Pancreas (tissue), 10 donors: Measurements from ENCODE around the gene IL23R. TPM values are rescaled to one million over a fixed set of nuclear protein-coding genes. Genes with fewer than 3 reads are reported as not detected.

Experiments used
- ATAC-seq, 4 donors: fragments of 200-7000 bp; cut with Tn5 transposase; one replicate each; pipeline versions ENCODE4 v1.8.0 to v1.9.1; 2020; ENCODE audit warnings: mild to moderate bottlenecking in 4 of 4, moderate library complexity in 4 of 4
- DNase-seq, 6 donors: peaks; one replicate each; pipeline ENCODE4 v3.0.0-alpha.2; 2020
- FAIRE-seq: peaks from 2 replicates; lab custom pipeline; 2012; peaks lifted over from hg19 to GRCh38; lab: Jason Lieb, UNC
- H3K27ac ChIP-seq, 4 donors: fragments of 200-600 bp; sonication (generic); 1 replicate in 3 of 4; 2 replicates in 1 of 4; pipeline versions ENCODE4 v1.5.0 to v1.8.0; 2020
- H3K27me3 ChIP-seq, 4 donors: fragments of 200-600 bp; one replicate each; pipeline ENCODE4 v1.8.0; 2021
- H3K36me3 ChIP-seq, 3 donors: fragments of 200-600 bp; sonication (generic) in 1 of 3; one replicate each; pipeline versions ENCODE4 v1.5.0 to v1.8.0; 2020 to 2021
- H3K4me1 ChIP-seq, 3 donors: fragments of 200-600 bp; one replicate each; pipeline ENCODE4 v1.8.0; 2021
- H3K4me3 ChIP-seq, 4 donors: fragments of 200-600 bp; sonication (generic) in 2 of 4; one replicate each; pipeline versions ENCODE4 v1.5.0 to v1.8.0; 2020 to 2021
- H3K9me3 ChIP-seq, 4 donors: fragments of 200-600 bp; one replicate each; pipeline ENCODE4 v1.8.0; 2021
- CTCF ChIP-seq, 4 donors: fragments of 200-600 bp; sonication (generic) in 3 of 4; IDR thresholded peaks; one replicate each; pipeline versions ENCODE4 v1.5.0 to v1.8.0; 2021; ENCODE audit warnings: antibody characterized with exemption in 4 of 4
- WGBS, 2 donors: extraction: QIAGEN DNeasy Blood & Tissue Kit; methylation state at CpG; one replicate each; pipeline ENCODE4 v1.1.7; 2013; 5-methylcytosine and 5-hydroxymethylcytosine counted together
- intact Hi-C, 3 donors: fragments of 100-400 bp; cut with DNase I; formaldehyde crosslinking; loops; one replicate each; pipeline versions ENCODE4 v1.11.1 to v1.14.2; 2022
- polyA plus RNA-seq, 2 donors: library from polyadenylated mRNA; stranded (reverse); fragments of 200-250 nt; gene quantifications; one replicate each; pipeline ENCODE4 v1.2.3, GENCODE V29; 2013
- total RNA-seq, 6 donors: library from RNA; stranded (reverse); fragmentation: NEBNext Ultra II Directional in 4 of 6; extraction: Animal tissue kit (Norgen Biotek cat#: 25700) in 4 of 6; gene quantifications; one replicate each; pipeline versions ENCODE4 v1.2.1 to v1.2.4, GENCODE V29; 2021 to 2023
- donor health status: healthy with polysubstance abuse.
- donor health status: DM: no; HTN: no; CAD: no; lungs with moderate emphysema.
- donor health status: DM: no; HTN: no; CAD: no.
- donor health status: control.
- donor health status: control.
- donor health status: Bipolar disorder and iron deficiency.
- donor health status: DM: yes; HTN: yes; CAD: no.
- donor health status: DM: no; HTN: no; CAD: no.
- donor health status: DM: no; HTN: no; CAD: no.
- donor health status: DM: yes; HTN: yes; CAD: no.

IL23R gene
- total and polyA plus RNA-seq, 8 donors, result 0.05 to 0.22 (median 0.12) TPM; not detected in 3

DNA sequence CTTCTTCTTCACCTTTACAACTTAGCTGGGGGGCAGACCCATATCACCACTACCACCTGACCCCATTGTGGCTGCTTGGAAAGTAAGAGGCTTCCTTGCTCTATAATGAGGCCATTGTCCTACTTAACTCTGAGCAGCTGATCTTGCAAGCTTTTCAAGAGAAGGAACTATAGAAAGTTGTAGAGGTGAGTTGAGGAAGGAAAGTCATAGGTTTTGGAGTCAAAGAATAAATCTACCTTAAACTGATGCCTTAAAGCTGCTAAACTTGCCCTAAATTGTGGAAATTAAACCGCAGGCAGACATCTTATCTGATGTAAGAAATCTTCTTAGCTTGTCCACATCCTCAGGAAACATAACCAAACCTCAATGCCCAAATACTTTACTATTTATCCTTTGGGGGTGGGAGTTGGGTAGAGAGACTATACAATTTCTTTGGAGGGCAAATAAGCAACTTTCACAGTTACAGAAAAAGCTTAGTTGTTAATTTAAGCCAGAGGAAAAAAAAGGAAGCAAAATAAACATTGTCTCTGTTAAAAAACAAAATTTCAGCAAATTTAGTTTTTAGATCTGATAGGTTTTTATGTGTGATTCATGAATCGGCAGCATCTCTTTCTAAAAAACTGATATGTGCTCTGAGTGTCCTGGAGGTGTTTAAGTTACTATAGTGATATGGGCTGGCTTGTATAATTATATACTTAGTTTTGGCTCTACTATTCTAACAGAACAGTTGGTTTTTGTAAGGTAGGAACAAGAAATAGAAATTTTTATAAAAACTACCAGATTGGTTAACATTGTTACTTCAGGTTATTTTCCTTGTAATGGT, 4.7 kb downstream of the IL23R start:
- DNase-seq (no peak), FAIRE-seq (no peak), ATAC-seq (no peak)
- Histone ChIP-seq H3K9me3 (no peaks in the 10 kb centered on the region), H3K4me1 (peaks cover 7 to 15% (median 12%) of the 10 kb centered on the region in 3 donors), H3K4me3 (no peak overlapping the region), H3K27ac (no peak overlapping the region), H3K27me3 (no peaks in the 10 kb centered on the region), H3K36me3 (no peaks in the 10 kb centered on the region)
- no peak for TF ChIP-seq CTCF (IDR thresholded peaks at IDR 0.05)
- intact Hi-C loops, result no loop called here
- WGBS, 2 donors, result 64 to 80% methylated on average over 2 of the region's 2 CpGs

GRCh38 chr1:67171574-67171955, 5.3 kb downstream of the IL23R start:
- H3K9me3 ChIP-seq, result no peaks in the 10 kb centered on the region
- intact Hi-C loops, result no loop called here
- no peaks in the 10 kb centered on the region for H3K27me3 ChIP-seq
- ATAC-seq, result no peak
- WGBS, 2 donors, result 43 to 64% methylated on average over 2 of the region's 2 CpGs
- H3K4me1 ChIP-seq, result peaks cover 7 to 15% (median 12%) of the 10 kb centered on the region in 3 donors
- no peak overlapping the region for H3K27ac ChIP-seq
- no peaks in the 10 kb centered on the region for H3K36me3 ChIP-seq
- DNase-seq, result no peak
- no peak for FAIRE-seq
- H3K4me3 ChIP-seq, result no peak overlapping the region
- TF ChIP-seq CTCF (IDR thresholded peaks at IDR 0.05), result no peak

DNA sequence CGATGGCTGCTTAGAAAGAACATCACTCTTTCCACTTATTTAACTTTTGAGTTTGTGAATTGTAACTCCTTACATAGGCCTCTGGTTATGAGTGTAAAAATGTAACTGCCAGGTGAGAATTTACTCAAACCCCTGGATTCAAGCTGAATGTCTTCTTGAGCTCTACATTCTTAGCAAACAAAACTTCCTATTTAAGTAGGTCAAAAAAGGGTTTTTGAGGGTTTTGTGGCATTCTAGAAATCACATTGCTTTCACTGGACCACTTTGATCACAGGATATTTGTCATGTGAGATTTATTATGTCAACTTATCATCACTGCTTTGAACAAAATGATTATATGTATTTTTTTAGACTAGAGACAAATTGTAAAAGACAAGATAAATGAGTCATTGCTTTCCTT, 5.7 kb downstream of the IL23R start:
- Histone ChIP-seq H3K36me3 (no peaks in the 10 kb centered on the region), H3K27me3 (no peaks in the 10 kb centered on the region), H3K4me1 (peaks cover 7 to 15% (median 12%) of the 10 kb centered on the region in 3 donors), H3K4me3 (no peak overlapping the region), H3K9me3 (no peaks in the 10 kb centered on the region), H3K27ac (no peak overlapping the region)
- FAIRE-seq, result no peak
- intact Hi-C loops, result no loop called here
- TF ChIP-seq CTCF (IDR thresholded peaks at IDR 0.05), result no peak
- 43 to 55% methylated on average over 1 of the region's 1 CpG for WGBS, 2 donors
- ATAC-seq, result no peak
- no peak for DNase-seq

DNA sequence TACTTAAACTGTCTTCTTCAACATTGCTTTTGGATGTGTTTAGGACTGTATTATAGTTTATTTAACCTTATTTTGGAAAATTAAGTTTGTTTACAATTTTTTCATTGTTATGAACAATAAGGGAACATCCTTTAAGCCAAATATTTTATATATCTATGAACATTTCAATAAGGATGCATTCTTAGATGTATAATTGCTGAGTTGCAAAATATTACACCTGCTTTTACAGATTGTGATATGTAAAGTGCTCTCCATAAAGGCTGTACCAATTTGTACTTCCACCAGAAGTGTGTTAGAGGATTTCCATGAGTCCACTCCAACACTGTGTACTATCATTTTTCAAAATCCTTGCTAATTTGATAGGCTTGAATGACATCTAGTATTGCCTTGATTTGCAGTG, 7.7 kb downstream of the IL23R start:
- DNase-seq (no peak), ATAC-seq (no peak), FAIRE-seq (no peak)
- intact Hi-C loops, result no loop called here
- no peak for TF ChIP-seq CTCF (IDR thresholded peaks at IDR 0.05)
- H3K36me3 ChIP-seq, result no peaks in the 10 kb centered on the region
- no peaks in the 10 kb centered on the region for H3K27me3 ChIP-seq
- H3K9me3 ChIP-seq, result no peaks in the 10 kb centered on the region
- no peak overlapping the region for H3K27ac ChIP-seq
- H3K4me1 ChIP-seq, result peaks cover 7 to 15% (median 12%) of the 10 kb centered on the region in 3 donors
- no peak overlapping the region for H3K4me3 ChIP-seq

- intact Hi-C loops, result no loop called here
- no peak for FAIRE-seq
- no peak for DNase-seq
- Histone ChIP-seq H3K4me1 (peaks cover 7 to 13% (median 12%) of the 10 kb centered on the region in 3 donors), H3K36me3 (no peaks in the 10 kb centered on the region), H3K4me3 (no peak overlapping the region), H3K27ac (no peak overlapping the region), H3K9me3 (no peaks in the 10 kb centered on the region), H3K27me3 (no peaks in the 10 kb centered on the region)
- no peak for TF ChIP-seq CTCF (IDR thresholded peaks at IDR 0.05)
- WGBS, 2 donors, result 79 to 93% methylated on average over 2 of the region's 2 CpGs
- ATAC-seq, result no peak
Observed at GRCh38 chr1:67174716-67175284, 8.5 kb downstream of the IL23R start.
